ENCODE results near the gene GNAL.

DNA sequence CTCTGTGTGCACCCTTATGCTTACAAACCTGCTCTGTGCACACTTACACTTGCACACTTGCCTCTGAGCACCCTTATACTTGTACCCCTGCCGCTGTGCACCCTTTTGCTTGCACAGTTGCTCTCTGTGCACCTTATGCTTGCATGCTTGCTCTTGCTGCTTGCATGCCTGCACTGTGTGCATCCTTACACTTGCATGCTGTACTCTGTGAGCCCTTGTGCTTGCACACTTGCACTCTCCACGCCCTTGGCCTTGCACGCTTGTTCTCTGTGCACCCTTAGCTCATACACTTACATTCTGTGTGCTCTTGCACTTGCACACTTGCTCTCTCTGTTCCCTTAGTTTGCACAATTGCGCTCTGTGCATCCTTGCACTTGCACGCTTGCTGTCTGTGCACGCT is 78.3 kb downstream of the GNAL start:
- TF ChIP-seq, protein P1, sequence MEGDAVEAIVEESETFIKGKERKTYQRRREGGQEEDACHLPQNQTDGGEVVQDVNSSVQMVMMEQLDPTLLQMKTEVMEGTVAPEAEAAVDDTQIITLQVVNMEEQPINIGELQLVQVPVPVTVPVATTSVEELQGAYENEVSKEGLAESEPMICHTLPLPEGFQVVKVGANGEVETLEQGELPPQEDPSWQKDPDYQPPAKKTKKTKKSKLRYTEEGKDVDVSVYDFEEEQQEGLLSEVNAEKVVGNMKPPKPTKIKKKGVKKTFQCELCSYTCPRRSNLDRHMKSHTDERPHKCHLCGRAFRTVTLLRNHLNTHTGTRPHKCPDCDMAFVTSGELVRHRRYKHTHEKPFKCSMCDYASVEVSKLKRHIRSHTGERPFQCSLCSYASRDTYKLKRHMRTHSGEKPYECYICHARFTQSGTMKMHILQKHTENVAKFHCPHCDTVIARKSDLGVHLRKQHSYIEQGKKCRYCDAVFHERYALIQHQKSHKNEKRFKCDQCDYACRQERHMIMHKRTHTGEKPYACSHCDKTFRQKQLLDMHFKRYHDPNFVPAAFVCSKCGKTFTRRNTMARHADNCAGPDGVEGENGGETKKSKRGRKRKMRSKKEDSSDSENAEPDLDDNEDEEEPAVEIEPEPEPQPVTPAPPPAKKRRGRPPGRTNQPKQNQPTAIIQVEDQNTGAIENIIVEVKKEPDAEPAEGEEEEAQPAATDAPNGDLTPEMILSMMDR (IDR thresholded peaks at IDR 0.05; ENCODE audit: low read depth, low read length, missing input control), result no peak
- TF ChIP-seq YY1 (IDR thresholded peaks at IDR 0.05), result no peak
- TF ChIP-seq, protein P2, sequence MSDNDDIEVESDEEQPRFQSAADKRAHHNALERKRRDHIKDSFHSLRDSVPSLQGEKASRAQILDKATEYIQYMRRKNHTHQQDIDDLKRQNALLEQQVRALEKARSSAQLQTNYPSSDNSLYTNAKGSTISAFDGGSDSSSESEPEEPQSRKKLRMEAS (IDR thresholded peaks at IDR 0.05), result no peak
- TF ChIP-seq, protein P3, sequence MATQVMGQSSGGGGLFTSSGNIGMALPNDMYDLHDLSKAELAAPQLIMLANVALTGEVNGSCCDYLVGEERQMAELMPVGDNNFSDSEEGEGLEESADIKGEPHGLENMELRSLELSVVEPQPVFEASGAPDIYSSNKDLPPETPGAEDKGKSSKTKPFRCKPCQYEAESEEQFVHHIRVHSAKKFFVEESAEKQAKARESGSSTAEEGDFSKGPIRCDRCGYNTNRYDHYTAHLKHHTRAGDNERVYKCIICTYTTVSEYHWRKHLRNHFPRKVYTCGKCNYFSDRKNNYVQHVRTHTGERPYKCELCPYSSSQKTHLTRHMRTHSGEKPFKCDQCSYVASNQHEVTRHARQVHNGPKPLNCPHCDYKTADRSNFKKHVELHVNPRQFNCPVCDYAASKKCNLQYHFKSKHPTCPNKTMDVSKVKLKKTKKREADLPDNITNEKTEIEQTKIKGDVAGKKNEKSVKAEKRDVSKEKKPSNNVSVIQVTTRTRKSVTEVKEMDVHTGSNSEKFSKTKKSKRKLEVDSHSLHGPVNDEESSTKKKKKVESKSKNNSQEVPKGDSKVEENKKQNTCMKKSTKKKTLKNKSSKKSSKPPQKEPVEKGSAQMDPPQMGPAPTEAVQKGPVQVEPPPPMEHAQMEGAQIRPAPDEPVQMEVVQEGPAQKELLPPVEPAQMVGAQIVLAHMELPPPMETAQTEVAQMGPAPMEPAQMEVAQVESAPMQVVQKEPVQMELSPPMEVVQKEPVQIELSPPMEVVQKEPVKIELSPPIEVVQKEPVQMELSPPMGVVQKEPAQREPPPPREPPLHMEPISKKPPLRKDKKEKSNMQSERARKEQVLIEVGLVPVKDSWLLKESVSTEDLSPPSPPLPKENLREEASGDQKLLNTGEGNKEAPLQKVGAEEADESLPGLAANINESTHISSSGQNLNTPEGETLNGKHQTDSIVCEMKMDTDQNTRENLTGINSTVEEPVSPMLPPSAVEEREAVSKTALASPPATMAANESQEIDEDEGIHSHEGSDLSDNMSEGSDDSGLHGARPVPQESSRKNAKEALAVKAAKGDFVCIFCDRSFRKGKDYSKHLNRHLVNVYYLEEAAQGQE (IDR thresholded peaks at IDR 0.05), result no peak
- no peak for TF ChIP-seq SP1 (IDR thresholded peaks at IDR 0.05)
- TF ChIP-seq, protein P4, sequence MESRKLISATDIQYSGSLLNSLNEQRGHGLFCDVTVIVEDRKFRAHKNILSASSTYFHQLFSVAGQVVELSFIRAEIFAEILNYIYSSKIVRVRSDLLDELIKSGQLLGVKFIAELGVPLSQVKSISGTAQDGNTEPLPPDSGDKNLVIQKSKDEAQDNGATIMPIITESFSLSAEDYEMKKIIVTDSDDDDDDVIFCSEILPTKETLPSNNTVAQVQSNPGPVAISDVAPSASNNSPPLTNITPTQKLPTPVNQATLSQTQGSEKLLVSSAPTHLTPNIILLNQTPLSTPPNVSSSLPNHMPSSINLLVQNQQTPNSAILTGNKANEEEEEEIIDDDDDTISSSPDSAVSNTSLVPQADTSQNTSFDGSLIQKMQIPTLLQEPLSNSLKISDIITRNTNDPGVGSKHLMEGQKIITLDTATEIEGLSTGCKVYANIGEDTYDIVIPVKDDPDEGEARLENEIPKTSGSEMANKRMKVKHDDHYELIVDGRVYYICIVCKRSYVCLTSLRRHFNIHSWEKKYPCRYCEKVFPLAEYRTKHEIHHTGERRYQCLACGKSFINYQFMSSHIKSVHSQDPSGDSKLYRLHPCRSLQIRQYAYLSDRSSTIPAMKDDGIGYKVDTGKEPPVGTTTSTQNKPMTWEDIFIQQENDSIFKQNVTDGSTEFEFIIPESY (IDR thresholded peaks at IDR 0.05), result no peak
- TF ChIP-seq RAD21 (IDR thresholded peaks at IDR 0.05), result no peak
- TF ChIP-seq FOXA1 (IDR thresholded peaks at IDR 0.05), result no peak
- TF ChIP-seq, protein P5, sequence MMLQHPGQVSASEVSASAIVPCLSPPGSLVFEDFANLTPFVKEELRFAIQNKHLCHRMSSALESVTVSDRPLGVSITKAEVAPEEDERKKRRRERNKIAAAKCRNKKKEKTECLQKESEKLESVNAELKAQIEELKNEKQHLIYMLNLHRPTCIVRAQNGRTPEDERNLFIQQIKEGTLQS (IDR thresholded peaks at IDR 0.05), result no peak
- TF ChIP-seq TAF1 (conservative IDR thresholded peaks at IDR 0.05), result no peak
- no peak for TF ChIP-seq RXRA (IDR thresholded peaks at IDR 0.05)
- TF ChIP-seq EGR1 (IDR thresholded peaks at IDR 0.05; ENCODE audit: low read depth in 2 of 2), result no peak

Measured in liver (tissue), 3 donors.